Transverse colon (tissue), 4 donors: Measurements from ENCODE around the gene DAB2IP. TPM values are rescaled to one million over a fixed set of nuclear protein-coding genes. Genes with fewer than 3 reads are reported as not detected.
A peak's percentile ranks its signal among the peaks of the same experiment; 100 is the strongest.

ENCODE experiments used
- DNase-seq: peaks from one replicate; pipeline ENCODE4 v3.0.0-alpha.2; 2019
- H3K27ac ChIP-seq, 4 donors: fragments of 200-600 bp; sonication (generic); 2 replicates each; pipeline ENCODE4 v1.5.1; 2016 to 2018; ENCODE audit warnings: inconsistent platforms in 4 of 4
- H3K27me3 ChIP-seq: fragments of 200-600 bp; sonication (generic); 2 replicates; pipeline ENCODE4 v1.5.1; 2017; ENCODE audit warnings: inconsistent platforms
- H3K36me3 ChIP-seq, 4 donors: fragments of 200-600 bp; sonication (generic); 2 replicates each; pipeline ENCODE4 v1.5.1; 2017 to 2019; ENCODE audit warnings: inconsistent platforms in 4 of 4
- H3K4me1 ChIP-seq, 4 donors: fragments of 200-600 bp; sonication (generic); 2 replicates each; pipeline ENCODE4 v1.5.1; 2017 to 2020; ENCODE audit warnings: inconsistent platforms in 4 of 4
- H3K4me3 ChIP-seq, 4 donors: fragments of 200-600 bp; sonication (generic); 1 replicate in 1 of 4; 2 replicates in 3 of 4; pipeline versions ENCODE4 v1.5.1 to v1.6.1; 2017 to 2019; ENCODE audit warnings: inconsistent platforms in 4 of 4
- H3K9me3 ChIP-seq, 2 donors: fragments of 200-600 bp; sonication (generic); 2 replicates each; pipeline ENCODE4 v1.5.1; 2017 to 2019; ENCODE audit warnings: inconsistent platforms in 2 of 2
- EP300 ChIP-seq: sonication (generic); formaldehyde crosslinking; IDR thresholded peaks from one replicate; pipeline ENCODE4 v1.6.1; 2017; ENCODE audit warnings: antibody characterized with exemption, low read depth
- POLR2A ChIP-seq: fragments of 450-650 bp; IDR thresholded peaks from one replicate; pipeline ENCODE4 v1.6.1; 2016; ENCODE audit warnings: antibody characterized with exemption, mild to moderate bottlenecking, moderate library complexity
- POLR2AphosphoS5 ChIP-seq, 3 donors: sonication (generic); formaldehyde crosslinking; IDR thresholded peaks; one replicate each; pipeline ENCODE4 v1.6.1; 2016; ENCODE audit warnings: antibody characterized with exemption in 3 of 3
- WGBS, 2 donors: methylation state at CpG; one replicate each; pipeline ENCODE4 v1.1.5; 2018; ENCODE audit warnings: low coverage in 1 of 2; 5-methylcytosine and 5-hydroxymethylcytosine counted together
- in situ Hi-C, 4 donors: fragments of 200-750 bp; cut with MboI; loops; one replicate each; pipeline versions ENCODE4 v1.15.0 to v1.15.1; 2017; ENCODE audit warnings: low sequenced_read_pairs in 3 of 4, low pct_ligation_motif_present in 1 of 4, low pct_unique_long_range_greater_than_20kb in 1 of 4
- intact Hi-C: fragments of 100-400 bp; cut with DNase I; formaldehyde crosslinking; loops from one replicate; pipeline ENCODE4 v1.15.1; 2023; ENCODE audit warnings: low total_unique reads
- total RNA-seq, 4 donors: library from RNA; depleted of rRNA; stranded (reverse); fragments of >200 nt; gene quantifications; one replicate each; pipeline ENCODE4 v1.1.0, GENCODE V29; 2016
- TF ChIP-seq, protein P1 (sequence below), 5 experiments: fragments of 200-600 bp in 3 of 5; fragments of 450-650 bp in 2 of 5; sonication (generic) in 3 of 5; IDR thresholded peaks; 1 replicate in 2 of 5; 2 replicates in 3 of 5; pipeline ENCODE4 v1.5.1; 2016 to 2017; ENCODE audit warnings: antibody characterized with exemption in 5 of 5, inconsistent platforms in 3 of 5, mild to moderate bottlenecking in 2 of 5, moderate library complexity in 1 of 5

The DAB2IP gene
- total RNA-seq, 4 donors from 2014 or later = 84.2 to 159 (median 90.7) TPM

DNA sequence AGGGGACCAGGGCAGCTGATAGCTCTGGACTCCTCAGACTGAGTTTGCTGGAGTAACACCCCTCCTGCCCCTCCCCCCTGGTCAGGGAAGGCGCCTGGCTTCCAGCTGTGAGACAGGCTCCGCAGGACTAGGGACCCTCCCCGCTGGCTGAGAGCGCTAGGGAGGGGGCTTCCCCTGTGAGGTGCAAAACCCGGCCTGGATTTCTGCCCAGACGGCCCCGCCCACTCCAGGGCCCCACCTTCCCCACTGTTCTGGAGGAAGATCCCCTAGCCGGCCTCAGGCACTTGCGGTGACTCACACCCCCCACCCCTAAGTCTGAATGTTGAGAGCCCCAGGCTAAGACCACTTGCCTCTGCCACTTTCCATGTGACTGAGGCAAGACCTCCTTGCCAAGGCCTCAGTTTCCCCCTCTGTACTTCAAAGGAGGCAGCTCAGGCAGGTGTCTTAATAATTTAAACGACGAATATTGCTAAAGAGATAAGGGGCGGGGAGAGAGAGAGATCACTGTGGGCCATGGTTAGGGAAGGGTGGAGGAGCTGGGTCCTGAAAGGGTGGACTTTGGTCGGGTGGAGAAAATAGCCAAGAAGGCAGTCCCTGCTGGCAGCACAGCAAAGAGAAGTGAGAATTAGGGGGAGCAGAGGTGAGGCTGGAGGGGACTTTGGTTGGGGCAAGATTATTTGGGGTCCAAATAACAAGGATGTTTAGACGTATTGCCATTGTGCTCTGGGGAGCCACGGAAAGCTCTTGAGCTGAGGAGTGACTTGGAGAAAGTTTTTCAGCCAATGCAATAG, 1.0 kb upstream of the DAB2IP start:
- in situ Hi-C loops = no loop called here
- no peaks in the 10 kb centered on the region for H3K9me3 ChIP-seq
- TF ChIP-seq POLR2AphosphoS5 (IDR thresholded peaks at IDR 0.05) (peak; percentile 47 to 78 (median 65)), EP300 (no peak), POLR2A (peak; percentile 48)
- TF ChIP-seq, protein P1, sequence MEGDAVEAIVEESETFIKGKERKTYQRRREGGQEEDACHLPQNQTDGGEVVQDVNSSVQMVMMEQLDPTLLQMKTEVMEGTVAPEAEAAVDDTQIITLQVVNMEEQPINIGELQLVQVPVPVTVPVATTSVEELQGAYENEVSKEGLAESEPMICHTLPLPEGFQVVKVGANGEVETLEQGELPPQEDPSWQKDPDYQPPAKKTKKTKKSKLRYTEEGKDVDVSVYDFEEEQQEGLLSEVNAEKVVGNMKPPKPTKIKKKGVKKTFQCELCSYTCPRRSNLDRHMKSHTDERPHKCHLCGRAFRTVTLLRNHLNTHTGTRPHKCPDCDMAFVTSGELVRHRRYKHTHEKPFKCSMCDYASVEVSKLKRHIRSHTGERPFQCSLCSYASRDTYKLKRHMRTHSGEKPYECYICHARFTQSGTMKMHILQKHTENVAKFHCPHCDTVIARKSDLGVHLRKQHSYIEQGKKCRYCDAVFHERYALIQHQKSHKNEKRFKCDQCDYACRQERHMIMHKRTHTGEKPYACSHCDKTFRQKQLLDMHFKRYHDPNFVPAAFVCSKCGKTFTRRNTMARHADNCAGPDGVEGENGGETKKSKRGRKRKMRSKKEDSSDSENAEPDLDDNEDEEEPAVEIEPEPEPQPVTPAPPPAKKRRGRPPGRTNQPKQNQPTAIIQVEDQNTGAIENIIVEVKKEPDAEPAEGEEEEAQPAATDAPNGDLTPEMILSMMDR (IDR thresholded peaks at IDR 0.05) = peak in 1 of 5 experiments; percentile 30
- DNase-seq = peak; percentile 84
- H3K27me3 ChIP-seq = peaks cover 6% of the 10 kb centered on the region
- intact Hi-C loops = no loop called here
- H3K4me3 ChIP-seq = peak overlapping the region in 3 of 4 donors; percentile 68 to 88 (median 68)
- peaks cover 15 to 53% (median 40%) of the 10 kb centered on the region in 4 donors for H3K4me1 ChIP-seq
- peak overlapping the region; percentile 84 to 94 (median 90) for H3K27ac ChIP-seq
- 8 to 10% methylated on average over 2 to 14 of the region's 15 CpGs for WGBS, 2 donors
- H3K36me3 ChIP-seq = no peaks in the 10 kb centered on the region

DNA sequence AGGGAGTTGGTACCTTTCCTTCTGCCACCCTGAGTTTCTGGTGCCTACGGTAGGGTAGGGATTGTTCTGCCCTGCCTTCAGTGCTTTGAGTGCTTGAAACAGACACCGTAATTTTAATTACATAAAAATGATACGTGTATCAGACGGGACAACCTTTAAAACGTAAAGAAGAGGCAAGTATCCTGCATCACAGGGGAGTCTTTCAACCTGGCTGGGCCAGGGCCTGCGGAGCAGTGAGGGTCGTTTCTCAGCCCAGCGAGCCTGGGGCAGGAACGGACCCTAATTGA, 483 bp upstream of the DAB2IP start:
- Histone ChIP-seq H3K9me3 (no peaks in the 10 kb centered on the region), H3K36me3 (no peaks in the 10 kb centered on the region), H3K4me1 (peaks cover 15 to 53% (median 40%) of the 10 kb centered on the region in 4 donors), H3K27me3 (peaks cover 6% of the 10 kb centered on the region), H3K4me3 (peak overlapping the region; percentile 42 to 88 (median 68)), H3K27ac (peak overlapping the region; percentile 84 to 94 (median 90))
- in situ Hi-C loops = no loop called here
- 4 to 13% methylated on average over 5 to 9 of the region's 9 CpGs for WGBS, 2 donors
- intact Hi-C loops = no loop called here
- TF ChIP-seq POLR2A (no peak), POLR2AphosphoS5 (IDR thresholded peaks at IDR 0.05) (no peak), EP300 (no peak)
- TF ChIP-seq, protein P1 (IDR thresholded peaks at IDR 0.05) = no peak
- DNase-seq = no peak

DNA sequence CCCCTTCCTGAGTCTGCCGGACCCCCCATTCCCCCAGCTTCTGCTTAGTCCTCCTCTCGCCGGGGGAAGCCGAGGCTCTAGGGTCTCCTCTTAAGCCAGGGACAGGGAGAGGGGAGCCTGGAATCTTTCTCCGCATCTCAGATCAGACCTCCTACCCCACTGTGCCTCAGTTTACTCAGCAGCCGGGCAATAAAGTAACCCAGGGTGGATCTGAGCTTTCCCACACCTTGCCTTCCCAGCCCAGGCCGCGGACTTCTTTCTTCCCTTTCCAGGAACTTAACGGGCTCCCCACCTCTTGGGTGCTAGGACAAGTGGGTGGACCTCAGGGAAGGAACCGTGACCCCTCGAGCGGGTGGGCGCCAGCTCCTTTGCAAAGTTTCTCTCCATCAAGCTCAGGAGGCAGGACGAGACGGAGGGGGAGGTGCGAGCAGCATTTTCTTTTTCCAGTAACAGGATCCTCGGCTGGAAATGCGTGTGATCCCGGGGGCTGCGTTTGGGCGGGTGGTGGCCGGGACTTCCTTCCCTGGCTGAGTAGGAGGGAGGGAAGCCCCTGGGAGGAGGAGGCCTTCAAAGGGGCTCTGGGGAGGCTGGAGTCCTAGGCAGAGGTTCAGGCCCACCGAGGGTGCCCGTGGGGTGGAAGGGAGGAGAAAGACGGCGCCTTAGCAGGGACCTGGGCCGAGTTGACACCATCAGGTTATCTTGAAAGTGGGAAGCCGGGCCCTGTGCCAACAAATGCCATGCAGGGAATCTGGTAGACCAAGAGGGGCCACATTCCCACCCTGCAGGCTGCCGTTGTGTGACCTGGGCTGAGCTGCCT, 795 bp downstream of the DAB2IP start:
- Histone ChIP-seq H3K4me1 (peaks cover 15 to 53% (median 41%) of the 10 kb centered on the region in 4 donors), H3K27me3 (peaks cover 6% of the 10 kb centered on the region), H3K9me3 (no peaks in the 10 kb centered on the region), H3K4me3 (peak overlapping the region; percentile 42 to 88 (median 68)), H3K27ac (peak overlapping the region; percentile 84 to 94 (median 90)), H3K36me3 (no peaks in the 10 kb centered on the region)
- TF ChIP-seq, protein P1 (IDR thresholded peaks at IDR 0.05) = no peak
- TF ChIP-seq POLR2A = no peak
- no peak for TF ChIP-seq EP300
- no peak for TF ChIP-seq POLR2AphosphoS5 (IDR thresholded peaks at IDR 0.05)
- in situ Hi-C loops (no loop called here), intact Hi-C loops (no loop called here)
- WGBS, 2 donors = 4% methylated on average over 28 of the region's 29 CpGs; no CpG with 5 or more reads in 1 of the 2 donors
- DNase-seq = peak; percentile 51

DNA sequence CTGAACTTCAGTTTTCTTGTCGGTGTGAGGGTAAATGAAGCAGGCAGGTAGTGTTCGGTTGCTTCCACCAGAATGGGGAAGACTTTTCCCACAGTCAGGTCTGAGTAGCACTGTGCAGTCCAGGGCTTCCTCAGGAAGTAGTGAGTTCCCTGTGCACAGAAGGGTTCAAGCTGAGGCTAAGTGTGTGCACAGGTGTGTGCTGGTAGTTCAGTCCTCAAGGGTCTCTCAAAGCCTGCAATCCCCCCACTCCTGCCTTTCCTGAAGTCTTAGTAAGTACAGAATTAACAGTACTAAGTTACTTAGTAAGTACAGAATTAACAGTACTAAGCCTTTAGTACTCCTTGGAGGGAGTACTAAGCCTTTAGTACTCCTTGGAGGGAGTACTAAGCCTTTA, 1.4 kb downstream of the DAB2IP start:
- Histone ChIP-seq H3K36me3 (no peaks in the 10 kb centered on the region), H3K4me3 (peak overlapping the region; percentile 42 to 88 (median 68)), H3K9me3 (no peaks in the 10 kb centered on the region), H3K27me3 (peaks cover 6% of the 10 kb centered on the region), H3K27ac (peak overlapping the region; percentile 84 to 94 (median 90)), H3K4me1 (peaks cover 15 to 58% (median 44%) of the 10 kb centered on the region in 4 donors)
- intact Hi-C loops = no loop called here
- no peak for DNase-seq
- in situ Hi-C loops = no loop called here
- TF ChIP-seq, protein P1 (IDR thresholded peaks at IDR 0.05) = no peak
- TF ChIP-seq POLR2AphosphoS5 (IDR thresholded peaks at IDR 0.05) (no peak), EP300 (no peak), POLR2A (no peak)
- 17% methylated on average over 2 of the region's 2 CpGs; no CpG with 5 or more reads in 1 of the 2 donors for WGBS, 2 donors
